Uterine smooth muscle cell (primary cell): ENCODE results near the gene PSMB11. TPM values are rescaled to one million over a fixed set of nuclear protein-coding genes. Genes with fewer than 3 reads are reported as not detected.

ENCODE experiments used
- total RNA-seq: library from RNA; depleted of rRNA; stranded (reverse); fragments of >200 nt; gene quantifications from 2 replicates; pipeline ENCODE4 v1.2.3, GENCODE V29; 2014

Gene PSMB11
- total RNA-seq: not detected in 2 replicates

DNA sequence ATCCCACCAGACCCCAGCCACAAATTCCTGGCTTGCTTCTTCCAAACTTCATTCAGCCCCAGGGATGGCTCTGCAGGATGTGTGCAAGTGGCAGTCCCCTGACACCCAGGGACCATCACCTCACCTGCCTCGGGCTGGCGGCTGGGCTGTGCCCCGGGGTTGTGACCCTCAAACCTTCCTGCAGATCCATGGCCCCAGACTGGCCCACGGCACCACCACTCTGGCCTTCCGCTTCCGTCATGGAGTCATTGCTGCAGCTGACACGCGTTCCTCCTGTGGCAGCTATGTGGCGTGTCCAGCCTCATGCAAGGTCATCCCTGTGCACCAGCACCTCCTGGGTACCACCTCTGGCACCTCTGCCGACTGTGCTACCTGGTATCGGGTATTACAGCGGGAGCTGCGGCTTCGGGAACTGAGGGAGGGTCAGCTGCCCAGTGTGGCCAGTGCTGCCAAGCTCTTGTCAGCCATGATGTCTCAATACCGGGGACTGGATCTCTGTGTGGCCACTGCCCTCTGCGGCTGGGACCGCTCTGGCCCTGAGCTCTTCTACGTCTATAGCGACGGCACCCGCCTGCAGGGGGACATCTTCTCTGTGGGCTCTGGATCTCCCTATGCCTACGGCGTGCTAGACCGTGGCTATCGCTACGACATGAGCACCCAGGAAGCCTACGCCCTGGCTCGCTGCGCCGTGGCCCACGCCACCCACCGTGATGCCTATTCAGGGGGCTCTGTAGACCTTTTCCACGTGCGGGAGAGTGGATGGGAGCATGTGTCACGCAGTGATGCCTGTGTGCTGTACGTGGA is at the start of gene PSMB11:
Gene PSMB11 (plus strand): TSS at position 51 of the 804 bp plus-strand sequence. CDS start 14 bp downstream, at position 65.

DNA sequence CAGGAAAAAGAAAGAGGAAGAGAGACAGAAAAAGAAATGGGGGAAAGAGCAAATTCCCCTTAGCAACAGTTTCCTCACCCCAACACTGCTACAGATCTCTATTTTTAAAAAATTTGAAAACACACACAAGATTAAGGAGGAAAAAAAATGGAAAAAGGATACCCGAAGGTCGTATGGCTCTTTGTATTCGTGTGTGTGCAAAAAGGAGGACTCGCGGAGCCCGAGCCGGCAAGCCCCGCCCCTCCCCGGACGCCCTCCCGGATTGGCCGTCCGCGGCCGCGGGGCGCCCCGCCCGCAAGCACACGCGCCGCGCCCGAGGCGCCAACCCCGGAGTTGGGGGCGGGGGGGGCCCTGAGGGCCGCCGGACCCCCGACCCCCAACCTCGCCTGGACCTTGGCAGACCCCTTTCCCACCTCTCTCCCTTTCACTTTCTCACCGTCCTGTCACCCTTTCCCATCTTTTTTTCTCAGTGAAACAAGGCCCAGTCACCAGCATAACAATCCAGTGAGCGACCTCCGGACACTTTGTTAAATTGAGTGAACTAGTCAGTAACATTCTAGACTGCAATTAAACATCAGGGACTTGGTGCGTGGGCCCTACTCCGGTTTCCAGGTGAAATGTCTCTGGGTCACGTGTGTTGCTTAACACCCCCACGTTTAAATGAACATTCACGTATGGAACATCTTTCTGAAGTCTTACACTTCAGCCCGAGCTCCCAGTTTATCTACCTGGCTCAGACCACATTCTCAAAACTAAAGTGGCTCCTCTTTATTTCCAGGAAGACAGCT is 31.9 kb upstream of the PSMB11 start, which contains the start of gene C14orf93:
Gene C14orf93 (minus strand): TSS at position 205 of the 788 bp plus-strand sequence. CDS start 11,120 bp downstream, outside the sequence.

GRCh38 chr14:23034498-23035302 is 7.3 kb upstream of the PSMB11 start, which contains the start of gene PSMB5:
PSMB5 (minus strand) TSS chr14:23034900; CDS start chr14:23034881, 19 bp downstream.

DNA sequence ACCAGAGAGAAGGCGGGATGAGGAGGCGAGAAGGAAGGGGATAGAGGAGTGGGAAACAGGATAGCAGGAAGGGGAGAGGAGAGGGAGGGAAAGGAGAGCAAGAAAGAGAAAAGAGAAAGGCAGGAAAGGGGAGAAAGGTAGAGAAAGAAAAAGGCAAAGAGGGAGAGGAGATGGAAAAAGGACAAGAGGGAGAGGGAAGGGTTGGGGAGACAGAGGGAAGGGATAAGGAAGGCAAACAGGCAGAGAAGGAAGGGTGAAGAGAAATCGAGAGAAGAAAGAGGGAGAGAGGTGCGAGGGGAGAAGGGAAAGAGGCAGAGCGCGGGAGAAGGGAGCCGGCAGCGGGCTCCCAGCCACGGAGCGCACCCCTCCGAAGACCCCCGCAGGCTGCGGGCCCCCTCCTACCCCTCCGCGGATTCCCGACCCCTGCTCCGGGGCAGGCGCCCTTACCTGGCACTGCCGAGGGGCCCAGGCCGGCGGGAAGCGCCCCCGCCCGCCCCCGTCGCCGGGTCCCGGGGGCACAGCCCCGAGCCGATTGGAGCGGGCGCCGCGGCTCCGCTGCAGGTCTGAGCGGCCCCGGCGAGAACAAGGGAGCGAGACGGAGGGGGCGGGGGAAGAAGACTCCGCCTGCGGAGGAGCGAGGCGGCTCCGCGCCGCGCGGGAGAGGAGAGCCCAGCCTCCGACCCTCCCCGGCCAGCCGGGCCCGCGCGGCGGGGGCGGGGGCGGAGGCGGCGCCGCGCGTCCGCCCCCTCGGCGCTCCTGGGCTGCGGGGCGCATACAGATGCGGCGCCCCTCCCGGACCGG is 15.1 kb downstream of the PSMB11 start, which contains the start of gene CDH24:
Gene CDH24 (minus strand): TSS at position 565 of the 801 bp plus-strand sequence. CDS start 1,787 bp downstream, outside the sequence.

Other genes with a start within 250 kb of the PSMB11 start
- 1.3 and 2.9 TPM in 2 replicates for gene SLC7A7, start 226.8 kb upstream of the PSMB11 start, total RNA-seq
- gene MRPL52, start 212.3 kb upstream of the PSMB11 start, total RNA-seq: 41.7 and 64.5 TPM in 2 replicates
- gene MMP14, start 205.6 kb upstream of the PSMB11 start, total RNA-seq: 519 and 576 TPM in 2 replicates
- 48.4 and 69.1 TPM in 2 replicates for gene LRP10, start 170.5 kb upstream of the PSMB11 start, total RNA-seq
- gene REM2, start 159.0 kb upstream of the PSMB11 start, total RNA-seq: 0.12 and 0.22 TPM in 2 replicates
- gene RBM23, start 123.1 kb upstream of the PSMB11 start, total RNA-seq: 70.1 and 82.8 TPM in 2 replicates
- gene PRMT5, start 112.8 kb upstream of the PSMB11 start, total RNA-seq: 73.1 and 88.4 TPM in 2 replicates
- gene HAUS4, start 85.1 kb upstream of the PSMB11 start, total RNA-seq: 33.9 and 47.9 TPM in 2 replicates
- 30.9 and 65.7 TPM in 2 replicates for gene AJUBA, start 59.7 kb upstream of the PSMB11 start, total RNA-seq
- 8.0 and 10.0 TPM in 2 replicates for gene C14orf93, start 32.1 kb upstream of the PSMB11 start, total RNA-seq
- 189 and 247 TPM in 2 replicates for gene PSMB5, start 7.3 kb upstream of the PSMB11 start, total RNA-seq
- 6.1 and 12.2 TPM in 2 replicates for gene CDH24, start 15.3 kb downstream of the PSMB11 start, total RNA-seq
- gene ACIN1, start 52.9 kb downstream of the PSMB11 start, total RNA-seq: 64.9 and 97.8 TPM in 2 replicates
- gene C14orf119, start 53.3 kb downstream of the PSMB11 start, total RNA-seq: 40.9 and 50.7 TPM in 2 replicates
- 0.11 and 0.25 TPM in 2 replicates for gene CIROP, start 62.8 kb downstream of the PSMB11 start, total RNA-seq
- gene CEBPE, start 77.0 kb downstream of the PSMB11 start, total RNA-seq: not detected in 2 replicates
- gene SLC7A8, start 141.4 kb downstream of the PSMB11 start, total RNA-seq: 21.5 and 26.0 TPM in 2 replicates
- not detected in 2 replicates for gene RNF212B, start 195.7 kb downstream of the PSMB11 start, total RNA-seq
- 3.0 and 6.5 TPM in 2 replicates for gene HOMEZ, start 243.9 kb downstream of the PSMB11 start, total RNA-seq